LNCaP clone FGC (cell line): ENCODE data around the gene TMPRSS11E.
"Not testable (repeated sequence)": the region's sequence is repeated elsewhere in the genome, so short reads cannot be mapped to it uniquely, and the experiment has no call there.

Source experiments
- DNase-seq: peaks from one replicate; pipeline ENCODE4 v3.0.0-alpha.2; 2011; ENCODE audit warnings: low read depth
- H3K4me3 ChIP-seq: 2 replicates; pipeline ENCODE4 v1.5.1; 2011; ENCODE audit warnings: mild to moderate bottlenecking, low read depth, low read length, control low read depth
- CTCF ChIP-seq: IDR thresholded peaks from 2 replicates; pipeline ENCODE4 v1.5.1; 2012; ENCODE audit warnings: mild to moderate bottlenecking; ENCODE audit not compliant: control insufficient read depth, insufficient read depth; ENCODE audit errors: extremely low read depth

TMPRSS11E gene

GRCh38 chr4:68407868-68408190, 39.4 kb upstream of the TMPRSS11E start:
- no peak for TF ChIP-seq CTCF
- no peak overlapping the region for H3K4me3 ChIP-seq
- DNase-seq = peak; percentile 53

GRCh38 chr4:68410149-68410548, 37.1 kb upstream of the TMPRSS11E start:
- DNase-seq = no peak
- no peak for TF ChIP-seq CTCF
- no peak overlapping the region for H3K4me3 ChIP-seq

GRCh38 chr4:68410643-68411042, 36.6 kb upstream of the TMPRSS11E start:
- no peak overlapping the region for H3K4me3 ChIP-seq
- no peak for TF ChIP-seq CTCF
- DNase-seq = no peak

GRCh38 chr4:68412031-68412430, 35.2 kb upstream of the TMPRSS11E start:
- not testable (repeated sequence) for DNase-seq, H3K4me3 ChIP-seq

GRCh38 chr4:68416591-68416990, 30.7 kb upstream of the TMPRSS11E start:
- no peak for TF ChIP-seq CTCF
- no peak overlapping the region for H3K4me3 ChIP-seq
- no peak for DNase-seq

GRCh38 chr4:68426516-68426915, 20.7 kb upstream of the TMPRSS11E start:
- TF ChIP-seq CTCF = no peak
- no peak for DNase-seq
- H3K4me3 ChIP-seq = no peak overlapping the region

- no peak for DNase-seq
- H3K4me3 ChIP-seq = no peak overlapping the region
- TF ChIP-seq CTCF = no peak
Observed at GRCh38 chr4:68430337-68430736, 16.9 kb upstream of the TMPRSS11E start.

- H3K4me3 ChIP-seq = no peak overlapping the region
- TF ChIP-seq CTCF = no peak
- no peak for DNase-seq
Observed at GRCh38 chr4:68432320-68432719, 14.9 kb upstream of the TMPRSS11E start.
